Stimulated activated CD8-positive, alpha-beta memory T cell treated with anti-CD3 and anti-CD28 coated beads, Interleukin-7, amount 100 ng/mL, for 4 hours (primary cell): ENCODE data around the gene EXT2.

Source experiments
- DNase-seq, 2 donors: peaks; one replicate each; pipeline ENCODE4 v3.0.0-alpha.2; 2020; ENCODE audit warnings: low read depth in 2 of 2

Gene EXT2

DNA sequence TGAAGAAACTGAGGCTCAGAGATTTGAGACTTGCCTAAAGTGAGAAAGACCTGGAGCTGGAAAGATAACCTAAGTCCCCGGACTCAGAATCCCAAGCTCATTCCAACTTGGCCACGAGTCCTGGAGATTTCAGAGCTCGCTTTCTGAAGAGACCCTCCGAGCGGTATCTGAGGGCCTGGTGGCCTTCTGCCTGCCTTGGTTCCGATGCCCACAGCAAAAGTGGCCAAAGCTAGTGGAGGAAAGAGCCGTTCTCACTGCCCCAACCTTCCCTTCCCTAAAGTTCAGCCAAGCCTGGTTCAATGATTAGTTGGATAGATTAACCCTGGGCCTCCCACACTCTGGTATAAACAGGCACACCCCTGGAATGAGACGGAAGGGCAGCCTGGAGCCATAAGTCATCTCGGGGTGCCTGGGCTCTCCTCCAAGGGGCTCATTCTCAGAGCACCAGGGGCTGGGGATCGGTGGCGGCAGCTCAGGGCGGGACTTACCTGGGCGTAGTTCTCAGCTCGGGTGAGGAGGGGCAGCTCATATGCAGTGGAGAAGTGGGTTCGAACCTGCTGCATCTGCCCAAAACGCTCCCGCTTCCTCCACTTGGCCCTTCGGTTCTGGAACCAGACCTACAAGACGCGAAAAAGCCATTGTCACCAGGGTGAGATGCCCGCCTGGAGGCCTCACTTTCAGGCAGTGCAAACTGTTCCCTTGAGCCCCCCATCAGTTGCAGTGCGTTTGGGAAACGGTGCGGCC is 171.7 kb downstream of the EXT2 start:
- no peak for DNase-seq

DNA sequence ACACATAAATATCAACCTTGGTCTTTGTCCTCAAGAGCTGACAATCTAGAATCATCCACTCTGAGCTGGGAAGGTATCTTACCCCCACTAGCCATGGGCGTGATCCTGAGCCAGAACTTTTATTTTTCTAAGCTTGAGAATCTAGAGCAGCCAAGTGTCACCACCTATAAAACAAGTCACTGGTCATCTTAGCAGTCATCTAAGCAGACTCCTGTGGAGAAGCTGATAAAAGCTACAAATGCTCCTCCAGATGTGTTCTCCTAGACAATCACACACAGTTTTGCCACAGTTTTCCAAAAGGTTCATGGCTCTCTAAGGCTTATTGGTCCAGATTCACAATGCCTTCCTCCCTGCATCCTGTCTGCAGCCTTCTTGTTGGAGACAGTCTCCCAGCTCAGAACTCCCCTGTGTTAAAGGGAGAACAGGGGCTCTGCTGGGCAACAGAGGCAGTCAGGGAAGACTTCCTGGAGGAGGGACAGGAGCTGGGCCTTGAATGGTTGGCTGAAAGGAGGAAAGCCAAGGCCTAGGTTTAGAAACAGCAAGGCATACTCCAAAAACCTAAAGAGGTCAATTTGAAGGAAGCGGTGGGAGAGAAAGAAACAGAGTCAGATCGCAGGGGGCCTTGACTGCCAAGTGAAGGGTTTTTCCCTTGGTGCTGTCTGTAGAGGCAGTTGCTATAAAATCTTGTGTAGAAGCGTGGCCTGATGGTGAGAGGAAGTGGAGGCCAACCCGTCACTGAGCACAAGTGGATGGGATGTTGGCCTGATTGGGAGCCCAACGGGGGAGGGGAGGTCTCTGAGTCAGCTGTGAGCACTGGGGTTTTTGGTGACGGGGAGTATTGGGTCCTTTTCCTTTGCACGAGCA is 172.5 kb downstream of the EXT2 start:
- no peak for DNase-seq

DNA sequence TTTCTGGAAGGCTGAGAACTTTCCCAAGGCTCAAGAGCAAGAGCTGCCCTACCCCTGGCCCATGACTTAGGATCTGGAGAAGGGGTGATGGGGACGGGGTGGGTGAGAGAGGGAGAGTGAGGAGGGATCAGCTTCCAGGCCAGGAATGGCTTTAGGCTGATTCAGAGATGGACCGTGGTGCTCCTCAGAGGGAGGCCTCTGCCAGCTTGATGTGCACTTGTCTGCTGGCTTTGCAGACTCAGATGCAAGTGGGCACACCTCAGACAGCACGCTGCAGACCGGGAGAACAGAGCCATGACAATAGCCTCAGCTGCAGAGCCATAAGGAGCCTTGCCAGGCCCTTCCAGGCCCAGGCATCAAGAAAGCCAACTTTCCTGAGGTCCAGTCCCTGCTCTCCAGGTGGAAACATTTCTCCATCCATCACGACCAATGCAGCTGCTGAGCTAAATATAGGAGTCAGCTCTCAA is 173.2 kb downstream of the EXT2 start:
- DNase-seq: no peak

DNA sequence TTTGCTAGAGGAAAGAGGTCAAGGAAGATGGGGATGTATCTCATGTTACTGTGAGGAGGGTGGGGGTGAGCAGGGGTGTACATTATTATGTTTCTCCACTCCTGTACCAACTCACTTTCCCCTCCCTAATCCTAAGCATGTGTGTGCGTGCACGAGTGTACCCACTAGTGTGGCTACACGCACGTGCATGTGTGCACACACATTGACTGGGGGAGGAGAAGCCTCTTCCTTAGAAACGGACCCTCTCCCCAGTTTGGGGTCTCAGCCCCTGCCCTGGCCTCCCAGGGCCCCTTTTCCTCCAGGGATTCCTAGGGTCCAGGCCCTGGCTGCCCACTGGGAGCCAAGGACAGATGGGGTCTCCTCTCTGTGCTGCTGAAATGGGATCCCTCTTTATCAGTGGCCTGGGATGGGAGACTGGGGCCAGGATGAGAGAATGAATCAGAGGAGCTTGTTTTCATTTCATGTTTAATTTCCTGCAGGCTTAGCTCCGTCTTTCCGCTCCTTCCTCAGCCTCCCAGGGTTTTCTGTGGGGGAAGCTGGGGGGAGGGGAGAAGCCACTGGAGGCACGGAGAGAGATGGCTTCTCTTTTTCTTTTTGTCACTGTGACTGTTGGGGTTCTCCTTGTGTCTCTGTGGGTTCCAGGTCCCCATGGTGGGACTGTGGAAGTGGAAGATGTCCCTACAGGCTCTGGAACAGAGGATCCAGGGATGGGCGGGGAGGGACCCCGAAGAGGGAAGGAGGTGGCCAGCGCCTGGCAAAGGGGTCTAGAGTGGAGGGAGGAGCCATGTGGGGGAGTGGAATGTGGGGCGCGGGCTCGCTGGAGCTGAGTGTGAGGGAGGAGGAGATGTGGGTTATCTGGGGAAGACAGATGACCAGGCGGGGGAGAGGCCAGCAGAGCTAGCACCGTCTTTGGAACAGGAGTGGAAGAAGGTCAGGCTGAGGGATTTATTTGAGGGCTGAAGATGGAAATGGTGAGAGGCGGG is 174.2 kb downstream of the EXT2 start:
- DNase-seq: no peak

DNA sequence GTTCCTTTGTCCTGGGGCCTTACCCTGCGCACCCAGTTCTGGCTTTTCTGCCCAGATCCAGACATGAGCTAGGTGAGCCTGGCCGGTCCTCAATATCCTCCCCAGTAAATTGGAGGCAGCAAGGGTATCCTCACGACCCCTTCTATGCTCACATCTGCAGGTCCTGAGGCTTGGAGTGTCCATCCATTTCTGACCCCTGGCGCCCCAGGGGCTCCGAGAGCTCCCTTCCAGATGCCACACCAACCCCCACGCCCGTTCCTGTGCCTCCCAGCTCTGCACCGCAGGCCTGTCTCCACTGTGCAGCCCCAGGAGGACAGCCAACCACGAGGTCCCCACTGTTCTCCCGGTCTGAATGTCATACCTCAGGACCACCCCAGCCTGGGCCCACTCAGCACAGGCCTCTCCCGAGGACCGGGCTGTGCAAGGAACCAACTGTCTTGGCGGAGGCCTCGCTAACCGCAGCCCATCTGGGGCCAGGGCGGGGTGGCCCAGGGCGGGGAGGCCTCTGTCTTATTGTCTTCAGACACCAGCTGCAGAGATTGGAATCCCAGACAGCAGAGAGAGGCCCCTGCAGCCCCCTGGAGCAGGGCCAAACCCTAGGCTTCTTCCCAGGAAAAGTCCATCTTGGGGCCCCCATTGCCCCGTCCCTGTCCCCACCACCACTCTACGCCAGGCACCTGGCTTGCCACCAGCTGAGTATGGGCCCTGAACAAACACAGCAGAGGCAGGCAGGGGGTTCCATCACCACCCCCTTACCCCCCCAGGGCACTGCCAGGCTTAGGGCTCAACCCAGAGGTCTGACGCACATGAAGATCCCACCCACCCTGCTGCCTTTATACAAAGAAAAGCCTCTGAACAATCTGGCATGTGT is 175.2 kb downstream of the EXT2 start:
- no peak for DNase-seq

DNA sequence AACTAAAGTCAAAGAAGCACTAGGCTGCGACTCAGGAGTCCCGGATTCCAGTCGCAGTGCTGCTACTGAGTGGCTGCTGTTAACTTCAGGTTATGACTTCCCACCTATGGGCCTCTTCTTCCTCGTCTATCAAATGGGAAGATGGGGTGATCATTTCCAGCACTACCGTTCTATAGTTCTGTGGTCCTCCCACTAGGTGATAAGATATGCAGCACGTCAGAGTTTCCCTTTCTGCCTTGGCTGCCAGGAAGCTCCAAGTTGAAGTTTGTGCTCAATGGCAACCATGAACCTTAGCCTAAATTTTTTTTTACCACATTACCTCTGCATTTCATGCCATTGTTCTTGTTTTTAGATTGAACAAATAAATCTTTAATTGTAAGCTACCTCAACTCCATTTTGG is 175.8 kb downstream of the EXT2 start:
- no peak for DNase-seq

DNA sequence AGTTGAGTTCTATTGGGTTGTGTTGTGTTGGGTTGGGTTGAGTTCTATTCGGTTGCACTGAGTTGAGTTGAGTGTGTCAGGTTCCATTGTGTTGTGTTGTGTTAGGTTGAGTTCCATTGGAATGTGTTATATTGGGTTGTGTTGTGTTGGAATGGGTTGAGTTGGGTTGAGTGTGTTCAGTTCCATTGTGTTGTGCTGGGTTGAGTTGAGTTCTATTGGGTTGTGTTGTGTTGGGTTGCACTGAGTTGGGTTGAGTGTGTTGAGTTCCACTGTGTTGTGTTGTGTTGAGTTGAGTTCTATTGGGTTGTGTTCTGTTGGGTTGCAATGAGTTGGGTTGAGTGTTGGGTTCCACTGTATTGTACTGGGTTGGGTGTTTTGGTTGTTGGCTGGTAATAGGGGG is 178.9 kb downstream of the EXT2 start:
- DNase-seq: no peak

DNA sequence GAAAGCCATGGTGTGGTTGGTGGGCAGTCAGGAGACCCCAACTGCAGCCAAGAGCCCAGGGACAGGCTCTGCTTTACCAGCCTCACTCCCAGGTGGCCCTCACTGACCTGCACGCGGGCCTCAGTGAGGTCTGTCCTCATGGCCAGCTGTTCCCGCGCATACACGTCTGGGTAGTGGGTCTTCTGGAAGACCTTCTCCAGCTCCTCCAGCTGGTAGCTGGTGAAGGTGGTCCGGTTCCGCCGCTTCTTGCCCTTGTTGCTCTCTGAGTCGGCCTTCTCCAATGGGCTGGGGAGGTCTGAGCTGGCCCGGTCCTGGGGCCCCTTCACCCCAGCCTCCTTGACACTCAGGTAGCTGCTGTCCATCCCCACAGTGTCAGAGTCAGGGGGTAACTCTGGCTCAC is 179.8 kb downstream of the EXT2 start:
- no peak for DNase-seq

DNA sequence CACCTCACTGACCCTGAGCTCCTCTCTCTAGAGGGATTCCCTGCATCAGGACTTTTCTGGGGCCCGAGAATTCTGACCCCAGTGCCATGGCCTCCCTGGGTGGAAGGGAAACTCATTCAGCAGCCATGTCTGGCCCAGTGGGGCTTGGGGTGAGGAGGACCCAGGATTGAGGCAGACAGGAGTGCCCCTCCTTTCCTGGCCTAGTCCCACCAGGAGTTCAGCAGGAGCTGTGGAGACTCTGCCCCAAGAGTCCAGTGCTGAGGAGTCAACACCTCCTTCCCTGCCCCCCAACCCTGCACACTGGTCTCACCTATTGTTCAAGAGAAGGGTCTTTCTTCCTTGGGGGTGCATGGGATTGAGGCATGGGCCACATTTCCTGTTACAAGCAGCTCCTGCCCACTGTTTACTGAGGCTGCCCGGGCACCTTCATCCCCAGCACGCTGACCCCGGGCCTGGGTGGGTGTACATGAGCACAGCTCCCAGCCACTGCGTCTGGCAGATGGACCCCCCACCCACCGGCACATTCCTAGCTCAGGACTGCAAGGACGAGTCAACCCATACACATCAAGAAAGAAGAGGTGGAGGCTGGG is 180.6 kb downstream of the EXT2 start:
- no peak for DNase-seq

DNA sequence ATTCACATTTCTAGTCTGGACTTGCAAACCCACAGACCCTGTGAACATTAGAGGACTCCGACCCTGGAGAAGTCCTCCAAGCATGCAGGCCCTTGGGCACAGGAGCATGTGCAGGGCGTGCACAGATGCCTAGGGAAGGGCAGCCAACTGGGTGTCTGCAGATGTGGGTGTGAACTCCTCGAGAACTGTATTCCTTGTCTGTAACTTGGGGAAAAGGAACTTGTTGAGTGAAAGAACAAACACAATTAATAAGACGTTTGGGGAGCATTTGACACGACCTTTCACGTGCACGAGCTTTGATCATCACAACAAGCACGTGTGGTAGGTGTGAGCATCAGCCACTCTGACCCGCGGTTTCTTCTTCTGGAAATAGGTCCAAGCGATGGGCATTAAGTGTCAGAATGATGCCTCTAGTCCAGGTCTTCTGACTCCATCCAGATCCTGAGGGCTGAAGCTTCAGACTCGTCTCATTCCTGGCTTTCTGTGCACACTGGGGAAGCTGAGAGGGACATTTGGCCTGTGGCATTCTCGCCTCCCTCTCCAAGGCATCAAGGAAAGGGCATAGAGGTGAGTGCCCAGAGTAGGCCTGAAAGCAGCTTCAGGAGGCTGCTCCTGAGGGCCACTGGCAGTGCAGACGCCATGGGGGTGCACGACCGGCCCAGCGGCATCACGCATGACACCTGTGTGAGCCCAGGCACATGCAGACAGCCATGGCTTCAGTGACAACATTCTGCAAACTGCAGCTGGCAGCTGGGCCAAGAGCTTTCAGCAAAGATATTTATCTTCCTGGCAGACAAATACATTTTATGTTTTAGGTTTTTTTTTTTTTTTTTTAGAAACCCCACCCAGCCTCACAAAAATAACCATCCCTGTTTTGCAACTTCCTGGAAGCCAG is 182.0 kb downstream of the EXT2 start:
- DNase-seq: no peak

DNA sequence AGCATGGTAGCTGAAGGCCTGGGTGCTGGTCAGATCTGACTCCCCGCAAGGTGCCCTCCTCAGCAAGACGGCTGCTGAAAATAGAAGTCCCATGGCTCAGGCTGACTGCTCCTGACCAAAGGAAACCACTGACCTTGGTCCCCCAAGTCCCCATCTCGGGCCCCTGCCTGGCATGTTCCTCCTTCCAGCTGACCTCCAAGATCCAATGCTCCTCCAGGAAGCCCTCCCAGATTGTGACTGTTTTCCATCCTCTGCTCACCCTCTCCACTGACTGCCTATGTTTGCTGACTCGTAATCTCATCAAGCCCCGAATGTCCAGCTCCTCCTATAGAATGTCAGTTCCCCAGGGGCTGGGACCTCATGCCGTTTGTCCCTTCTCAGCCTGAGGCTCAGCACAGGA is 184.0 kb downstream of the EXT2 start:
- no peak for DNase-seq

DNA sequence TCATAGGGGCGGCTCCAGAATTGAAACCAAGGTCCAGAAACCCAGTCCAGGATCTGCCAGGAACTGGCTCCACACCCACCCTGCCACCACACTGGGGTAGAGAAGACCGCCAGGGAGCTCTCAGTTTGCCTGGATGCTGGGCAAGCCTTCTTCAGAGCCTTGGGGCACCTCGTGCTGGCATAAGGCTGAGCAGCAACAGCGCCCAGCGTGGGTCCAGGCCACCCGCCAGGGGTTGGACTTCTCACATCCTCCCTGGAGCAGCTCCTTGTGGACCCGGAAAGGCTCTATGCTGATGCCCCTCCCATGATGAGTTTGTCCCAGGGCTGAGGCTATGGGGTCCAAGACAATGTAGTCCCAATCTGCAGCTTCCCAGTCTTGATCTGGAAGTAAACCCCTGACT is 184.8 kb downstream of the EXT2 start:
- no peak for DNase-seq

DNA sequence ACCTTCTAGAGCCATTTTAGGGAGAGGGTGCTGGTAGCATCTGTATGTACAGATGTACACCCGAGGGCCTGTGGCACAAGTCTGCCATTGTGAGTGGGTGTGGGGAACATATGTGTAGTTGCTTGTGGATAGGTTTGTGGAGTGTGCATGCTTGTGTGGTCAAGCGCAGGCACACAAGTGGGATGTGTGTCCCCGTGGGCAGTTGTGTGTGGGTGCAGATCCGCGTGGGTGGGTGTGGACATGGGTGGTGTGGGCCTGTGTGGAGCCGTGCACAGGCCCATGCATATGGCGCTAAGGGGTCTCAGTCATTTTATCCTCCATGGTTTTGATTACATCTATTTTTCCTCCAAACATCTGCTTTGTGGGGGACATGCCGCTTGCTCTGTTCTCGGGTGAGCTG is 185.7 kb downstream of the EXT2 start:
- DNase-seq: no peak

DNA sequence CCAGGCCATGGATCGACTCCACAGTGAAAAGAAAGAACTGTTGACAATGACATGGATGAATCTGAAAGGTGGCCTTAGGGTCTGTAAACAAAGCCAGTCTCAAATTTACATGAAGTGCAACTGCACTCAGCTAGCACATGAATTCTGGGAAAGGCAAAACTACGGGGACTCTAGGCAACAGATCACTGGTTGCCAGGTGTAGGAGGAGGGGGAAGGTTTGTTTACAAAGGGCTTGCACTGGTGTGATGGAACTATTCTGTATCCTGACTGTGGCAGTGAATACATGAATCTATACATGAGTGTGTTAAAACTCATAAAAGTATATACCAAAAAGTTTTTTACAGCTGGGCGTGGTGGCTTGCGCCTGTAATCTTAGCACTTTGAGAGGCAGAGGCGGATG is 187.1 kb downstream of the EXT2 start:
- DNase-seq: no peak

DNA sequence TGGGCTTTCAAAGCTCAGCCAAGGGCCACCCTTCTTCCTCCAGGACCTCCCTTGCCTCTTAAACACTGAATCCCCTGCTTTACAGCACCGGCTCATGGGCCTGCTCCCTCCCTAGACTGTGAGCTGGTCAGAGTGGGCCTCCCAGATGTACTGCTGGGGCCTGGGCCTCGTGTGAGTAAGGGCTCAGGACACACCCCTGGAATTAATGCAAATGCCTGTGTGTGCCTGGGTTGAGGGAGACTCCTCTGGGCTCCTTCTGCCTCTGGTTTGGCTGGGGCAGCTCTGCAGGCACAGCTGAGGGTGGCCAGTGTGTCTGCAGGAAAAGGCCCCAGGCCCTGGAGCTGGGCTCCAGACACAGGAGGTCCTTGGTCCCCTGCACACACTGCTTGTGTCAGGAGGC is 190.3 kb downstream of the EXT2 start:
- DNase-seq: no peak

DNA sequence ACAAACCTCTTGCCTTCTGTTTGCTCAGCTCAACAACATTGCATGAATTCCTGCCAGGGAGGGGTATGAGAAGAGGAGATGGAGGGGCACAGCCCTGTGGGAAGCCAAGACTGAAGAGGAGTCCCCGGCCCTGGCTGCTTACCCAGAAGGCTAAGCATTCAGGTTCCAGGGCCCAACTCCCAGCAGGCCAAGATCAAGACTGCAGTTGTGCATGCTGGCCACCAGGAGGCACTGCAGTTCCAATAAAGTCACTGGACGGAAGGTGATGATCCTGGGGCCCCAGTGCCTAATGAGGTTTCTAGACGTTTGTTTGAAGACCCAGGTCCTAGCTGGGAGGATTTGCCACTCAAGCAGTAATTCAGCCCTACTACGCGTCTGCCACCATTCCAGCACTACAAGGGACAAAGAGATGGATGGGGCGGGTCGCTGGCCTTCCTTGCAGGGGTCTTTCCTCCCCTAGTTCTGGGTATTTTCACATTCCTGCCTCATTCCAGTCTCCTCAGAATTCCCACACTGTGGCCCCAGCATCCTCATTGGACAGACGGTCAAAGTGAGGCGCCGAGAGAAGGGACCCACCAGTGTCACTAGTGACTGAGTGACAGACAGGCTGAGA is 190.9 kb downstream of the EXT2 start:
- DNase-seq: peak in 1 of 2 donors; percentile 24

DNA sequence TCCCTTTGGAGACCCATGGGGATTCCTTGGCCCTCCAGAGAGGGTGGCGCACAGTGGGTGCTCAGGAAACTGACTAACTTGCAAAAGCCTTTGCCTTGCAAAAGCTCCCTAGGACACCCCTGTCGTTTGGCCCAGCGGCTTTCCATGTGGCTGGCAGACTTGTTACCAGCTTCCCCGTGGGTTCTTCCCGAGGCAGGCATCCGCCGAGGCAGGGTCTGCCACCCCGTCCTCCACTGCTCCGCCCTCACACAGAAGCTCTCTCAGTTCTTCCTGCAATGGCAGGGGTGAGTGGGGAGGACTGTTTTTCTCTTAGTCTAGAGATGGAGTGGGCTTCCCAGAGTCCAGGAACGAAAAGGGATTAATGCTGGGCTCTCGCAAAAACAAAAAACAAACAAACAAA is 191.4 kb downstream of the EXT2 start:
- DNase-seq: no peak

DNA sequence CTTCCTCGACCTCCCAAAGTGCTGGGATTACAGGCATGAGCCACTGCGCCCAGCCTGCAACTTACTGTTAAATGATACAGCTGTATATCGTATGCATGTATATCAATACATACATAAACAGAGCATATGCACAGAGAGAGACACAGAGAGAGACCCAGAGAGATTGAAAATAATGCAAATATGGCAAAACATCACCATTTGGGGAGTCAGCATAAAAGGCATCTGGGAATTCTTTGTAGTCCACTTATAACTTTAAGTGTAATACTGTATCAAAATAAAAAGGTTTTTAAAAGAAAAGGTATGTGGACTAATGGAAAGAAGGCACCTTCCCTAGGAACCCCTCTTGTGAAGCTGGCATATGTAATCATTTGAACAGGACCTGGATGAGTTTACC is 192.7 kb downstream of the EXT2 start:
- no peak for DNase-seq

DNA sequence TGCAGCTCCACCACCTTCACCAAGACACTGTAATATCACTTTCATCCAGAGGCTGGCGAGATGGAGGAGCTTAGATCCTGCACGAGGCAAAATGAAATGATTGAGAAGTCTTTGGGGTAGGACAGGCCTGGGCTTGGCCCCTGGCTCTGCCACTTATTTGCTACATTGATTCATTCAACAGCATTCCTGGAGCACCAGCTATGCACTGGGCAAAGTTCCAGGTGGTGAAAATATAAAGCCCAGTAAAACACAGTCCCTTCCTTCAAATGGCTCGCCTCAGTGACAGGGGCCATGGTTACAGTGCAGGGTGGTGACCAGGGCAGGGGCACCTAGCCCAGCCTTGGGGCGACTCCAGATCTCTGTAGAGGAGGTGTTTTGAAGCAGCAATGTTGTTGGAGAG is 194.7 kb downstream of the EXT2 start:
- DNase-seq: no peak
